Adrenal gland (tissue), 12 donors: ENCODE data around the gene FHIP1B. TPM values are rescaled to one million over a fixed set of nuclear protein-coding genes. Genes with fewer than 3 reads are reported as not detected.

Source experiments
- DNase-seq, 7 donors: peaks; one replicate each; pipeline ENCODE4 v3.0.0-alpha.2; 2019 to 2020
- H3K27ac ChIP-seq, 5 donors: fragments of 200-600 bp; sonication (generic) in 4 of 5; 1 replicate in 3 of 5; 2 replicates in 2 of 5; pipeline versions ENCODE4 v1.5.1 to v1.8.0; 2016 to 2020; ENCODE audit warnings: mild to moderate bottlenecking in 1 of 5
- H3K27me3 ChIP-seq: fragments of 200-600 bp; 2 replicates; pipeline ENCODE4 v1.8.0; 2021
- H3K36me3 ChIP-seq, 2 donors: fragments of 200-600 bp; replicated peaks in 1 of 2; 1 replicate in 1 of 2; 2 replicates in 1 of 2; pipeline versions ENCODE4 v1.5.1 to v1.8.0; 2018 to 2022
- H3K4me1 ChIP-seq, 2 donors: fragments of 200-600 bp; replicated peaks in 1 of 2; 1 replicate in 1 of 2; 2 replicates in 1 of 2; pipeline versions ENCODE4 v1.5.1 to v1.8.0; 2018 to 2021
- H3K4me3 ChIP-seq, 4 donors: fragments of 200-600 bp; sonication (generic) in 3 of 4; one replicate each; pipeline ENCODE4 v1.5.1; 2016 to 2018
- H3K9me3 ChIP-seq, 3 donors: fragments of 200-600 bp; sonication (generic) in 1 of 3; replicated peaks in 1 of 3; 1 replicate in 2 of 3; 2 replicates in 1 of 3; pipeline versions ENCODE4 v1.5.1 to v1.8.0; 2016 to 2021
- POLR2A ChIP-seq, 2 donors: fragments of 450-650 bp; IDR thresholded peaks; one replicate each; pipeline ENCODE4 v1.6.1; 2017; ENCODE audit warnings: antibody characterized with exemption in 2 of 2, mild to moderate bottlenecking in 2 of 2, moderate library complexity in 1 of 2
- WGBS, 4 donors: extraction: QIAGEN DNeasy Blood & Tissue Kit in 2 of 4; methylation state at CpG; one replicate each; pipeline versions ENCODE4 v1.1.5 to v1.1.7; 2013 to 2017; 5-methylcytosine and 5-hydroxymethylcytosine counted together
- intact Hi-C, 2 donors: fragments of 100-400 bp; cut with DNase I; formaldehyde crosslinking; loops; one replicate each; pipeline versions ENCODE4 v1.14.1 to v1.15.0; 2022 to 2023
- polyA plus RNA-seq, 3 donors: library from polyadenylated mRNA; stranded (reverse); fragments of 200-250 nt in 2 of 3; fragments of 350-450 nt in 1 of 3; fragmentation: Illumina TruSeq in 1 of 3; extraction: RNeasy Lipid Tissue Mini Kit (QIAGEN cat#74804) in 1 of 3; gene quantifications; one replicate each; pipeline ENCODE4 v1.2.3, GENCODE V29; 2013 to 2014
- total RNA-seq, 9 donors: library from RNA; depleted of rRNA in 4 of 9; stranded (reverse); fragments of >200 nt in 4 of 9; fragments of 120-200 nt in 1 of 9; fragmentation: NEBNext Ultra II Directional in 1 of 9; extraction: Animal tissue kit (Norgen Biotek cat#: 25700) in 1 of 9; gene quantifications; one replicate each; pipeline versions ENCODE4 v1.1.0 to v1.2.4, GENCODE V29; 2013 to 2023
- TF ChIP-seq, protein P1 (sequence below), 6 experiments: fragments of 450-650 bp in 4 of 6; fragments of 200-600 bp in 2 of 6; sonication (generic) in 1 of 6; IDR thresholded peaks; 1 replicate in 5 of 6; 2 replicates in 1 of 6; pipeline versions ENCODE4 v1.5.1 to v1.8.0; 2016 to 2021; ENCODE audit warnings: antibody characterized with exemption in 6 of 6, mild to moderate bottlenecking in 2 of 6, moderate library complexity in 1 of 6
- donor health status: healthy with polysubstance abuse.
- donor health status: Bipolar disorder and iron deficiency.
- donor health status: DM: yes; HTN: yes; CAD: no.
- donor health status: DM: no; HTN: no; CAD: no.
- donor health status: DM: no; HTN: no; CAD: no.
- donor health status: DM: yes; HTN: yes; CAD: no.

FHIP1B gene
- total and polyA plus RNA-seq, 12 donors = 12.5 to 91.2 (median 34.9) TPM

DNA sequence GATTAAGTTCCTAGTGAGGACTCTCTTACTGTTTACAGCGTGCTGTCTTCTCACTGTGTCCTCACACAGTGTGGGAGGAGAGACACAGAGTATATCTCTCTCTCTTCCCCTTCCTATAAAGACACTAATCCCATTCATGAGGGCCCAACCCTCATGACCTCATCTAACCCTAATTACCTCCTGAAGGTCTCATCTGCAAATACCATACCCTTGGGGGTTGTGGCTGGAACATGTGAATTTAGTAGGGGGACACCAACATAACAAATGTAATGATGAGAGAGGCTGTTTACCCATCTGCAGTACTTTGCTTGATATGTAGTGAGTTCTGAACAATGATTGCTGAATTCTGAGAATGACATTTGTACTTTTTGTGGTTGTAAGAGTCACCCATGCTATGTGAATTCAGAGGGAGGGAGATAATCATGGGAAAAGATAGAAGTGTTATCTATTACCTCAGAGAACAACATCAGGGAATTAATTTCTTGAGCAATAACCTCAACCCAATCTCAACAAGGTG is 40.3 kb downstream of the FHIP1B start:
- no peak for TF ChIP-seq POLR2A (IDR thresholded peaks at IDR 0.05)
- TF ChIP-seq, protein P1, sequence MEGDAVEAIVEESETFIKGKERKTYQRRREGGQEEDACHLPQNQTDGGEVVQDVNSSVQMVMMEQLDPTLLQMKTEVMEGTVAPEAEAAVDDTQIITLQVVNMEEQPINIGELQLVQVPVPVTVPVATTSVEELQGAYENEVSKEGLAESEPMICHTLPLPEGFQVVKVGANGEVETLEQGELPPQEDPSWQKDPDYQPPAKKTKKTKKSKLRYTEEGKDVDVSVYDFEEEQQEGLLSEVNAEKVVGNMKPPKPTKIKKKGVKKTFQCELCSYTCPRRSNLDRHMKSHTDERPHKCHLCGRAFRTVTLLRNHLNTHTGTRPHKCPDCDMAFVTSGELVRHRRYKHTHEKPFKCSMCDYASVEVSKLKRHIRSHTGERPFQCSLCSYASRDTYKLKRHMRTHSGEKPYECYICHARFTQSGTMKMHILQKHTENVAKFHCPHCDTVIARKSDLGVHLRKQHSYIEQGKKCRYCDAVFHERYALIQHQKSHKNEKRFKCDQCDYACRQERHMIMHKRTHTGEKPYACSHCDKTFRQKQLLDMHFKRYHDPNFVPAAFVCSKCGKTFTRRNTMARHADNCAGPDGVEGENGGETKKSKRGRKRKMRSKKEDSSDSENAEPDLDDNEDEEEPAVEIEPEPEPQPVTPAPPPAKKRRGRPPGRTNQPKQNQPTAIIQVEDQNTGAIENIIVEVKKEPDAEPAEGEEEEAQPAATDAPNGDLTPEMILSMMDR (IDR thresholded peaks at IDR 0.05) = no peak
- DNase-seq = no peak
- Histone ChIP-seq H3K4me1 (no peaks in the 10 kb centered on the region), H3K27ac (no peak overlapping the region), H3K9me3 (no peaks in the 10 kb centered on the region), H3K4me3 (no peak overlapping the region), H3K27me3 (no peaks in the 10 kb centered on the region), H3K36me3 (no peaks in the 10 kb centered on the region)
- intact Hi-C loops = no loop called here
- WGBS, 4 donors = 67 to 90% (median 80%) methylated on average over 1 of the region's 1 CpG

DNA sequence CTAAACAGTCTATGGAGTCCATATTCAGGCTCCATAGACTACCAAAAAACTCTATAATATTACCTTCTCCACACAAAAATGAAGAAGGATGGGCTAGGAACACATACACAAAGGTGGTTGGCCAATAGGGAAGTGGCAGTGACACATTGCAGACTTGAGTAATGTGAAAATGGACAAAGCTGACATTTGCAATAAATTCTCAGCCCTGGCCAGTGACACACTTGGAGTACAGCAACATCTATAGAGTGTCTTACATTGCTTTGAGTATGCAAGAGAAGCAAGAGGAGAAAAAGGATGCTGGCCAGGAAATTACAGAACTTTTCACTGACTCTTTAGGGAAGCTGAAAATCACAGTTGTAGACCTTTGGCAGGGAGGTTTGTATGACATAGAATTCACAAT is 42.7 kb downstream of the FHIP1B start:
- intact Hi-C loops = no loop called here
- no peak for DNase-seq
- TF ChIP-seq POLR2A (IDR thresholded peaks at IDR 0.05) = no peak
- TF ChIP-seq, protein P1 (IDR thresholded peaks at IDR 0.05) = no peak
- no peak overlapping the region for H3K4me3 ChIP-seq
- no peaks in the 10 kb centered on the region for H3K4me1 ChIP-seq
- H3K27ac ChIP-seq = no peak overlapping the region
- no peaks in the 10 kb centered on the region for H3K27me3 ChIP-seq
- H3K9me3 ChIP-seq = no peaks in the 10 kb centered on the region
- no peaks in the 10 kb centered on the region for H3K36me3 ChIP-seq

DNA sequence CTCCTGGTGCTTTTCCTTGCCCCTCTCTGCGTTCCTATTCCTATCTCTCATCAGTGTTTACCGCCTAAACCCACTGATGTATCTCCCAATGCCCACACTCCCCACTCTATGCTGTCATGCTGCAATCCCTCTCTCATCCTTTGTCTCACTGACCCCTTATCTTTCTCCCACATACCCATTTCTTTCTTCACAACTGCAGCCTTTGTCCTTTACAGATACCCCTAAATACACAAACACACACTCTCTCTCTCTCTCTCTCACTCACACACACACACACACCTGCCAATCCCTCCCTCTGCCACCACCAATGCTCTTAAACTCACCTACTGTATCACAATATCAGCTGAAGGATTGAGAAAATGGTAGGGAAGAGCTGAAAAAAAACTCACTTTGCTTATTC is 59.0 kb downstream of the FHIP1B start:
- no peak overlapping the region for H3K4me3 ChIP-seq
- H3K9me3 ChIP-seq = no peaks in the 10 kb centered on the region
- H3K4me1 ChIP-seq = no peaks in the 10 kb centered on the region
- TF ChIP-seq POLR2A (IDR thresholded peaks at IDR 0.05) = no peak
- H3K27ac ChIP-seq = no peak overlapping the region
- H3K36me3 ChIP-seq = no peaks in the 10 kb centered on the region
- WGBS, 4 donors = 52 to 73% (median 62%) methylated on average over 2 of the region's 2 CpGs
- DNase-seq = no peak
- intact Hi-C loops = no loop called here
- no peaks in the 10 kb centered on the region for H3K27me3 ChIP-seq

- intact Hi-C loops = no loop called here
- no peak within 1 kb of the TSS for H3K4me3 ChIP-seq
- WGBS, 4 donors = 54 to 79% (median 67%) methylated on average over 1 of the region's 1 CpG
Observed at GRCh38 chr11:6170226-6170625, 64.2 kb downstream of the FHIP1B start, which contains the start of gene OR52B2. Gene OR52B2 (minus strand): TSS chr11:6170326. CDS start chr11:6170326, 0 bp downstream.

More at GRCh38 chr11:6170226-6170625, 64.2 kb downstream of the FHIP1B start, which contains the start of gene OR52B2:
- Histone ChIP-seq H3K27me3 (no peaks in the 10 kb centered on the region), H3K36me3 (no peaks in the 10 kb centered on the region), H3K27ac (no peak within 1 kb of the TSS), H3K9me3 (no peaks in the 10 kb centered on the region), H3K4me1 (no peaks in the 10 kb centered on the region)
- TF ChIP-seq POLR2A (IDR thresholded peaks at IDR 0.05) = no peak
- TF ChIP-seq, protein P1 (IDR thresholded peaks at IDR 0.05) = no peak
- no peak for DNase-seq

Other genes with a start within 250 kb of the FHIP1B start
- gene OR52L1, start 247.7 kb downstream of the FHIP1B start, total RNA-seq = under 1 TPM in 1 of 9 donors, not detected in 8; 0.61 TPM
- not detected for gene OR52L1, start 247.7 kb downstream of the FHIP1B start, polyA plus RNA-seq
- gene OR56A4, start 227.7 kb downstream of the FHIP1B start, total RNA-seq = under 1 TPM in 1 of 9 donors, not detected in 8; under 0.01 TPM
- gene OR56A4, start 227.7 kb downstream of the FHIP1B start, polyA plus RNA-seq = not detected
- under 1 TPM in 1 of 9 donors, not detected in 8; 0.06 TPM for gene OR56A1, start 203.9 kb downstream of the FHIP1B start, total RNA-seq
- gene OR56A1, start 203.9 kb downstream of the FHIP1B start, polyA plus RNA-seq = not detected
- gene OR56B4, start 127.0 kb downstream of the FHIP1B start, total RNA-seq = not detected
- gene OR56B4, start 127.0 kb downstream of the FHIP1B start, polyA plus RNA-seq = not detected
- gene OR52B2, start 64.3 kb downstream of the FHIP1B start, total RNA-seq = under 1 TPM in 1 of 9 donors, not detected in 8; 0.11 TPM
- gene OR52B2, start 64.3 kb downstream of the FHIP1B start, polyA plus RNA-seq = not detected
- not detected for gene OR52W1, start 35.4 kb downstream of the FHIP1B start, total RNA-seq
- gene OR52W1, start 35.4 kb downstream of the FHIP1B start, polyA plus RNA-seq = not detected
- not detected for gene C11orf42, start 29.1 kb downstream of the FHIP1B start, total RNA-seq
- gene C11orf42, start 29.1 kb downstream of the FHIP1B start, polyA plus RNA-seq = not detected
- gene CNGA4, start 4.5 kb upstream of the FHIP1B start, total RNA-seq = 1 to 10 TPM in 1 of 9 donors, under 1 TPM in 4, not detected in 4; 0.06 to 1.5 (median 0.39) TPM
- gene CNGA4, start 4.5 kb upstream of the FHIP1B start, polyA plus RNA-seq = under 1 TPM; 0.11 to 0.32 (median 0.20) TPM
- gene CCKBR, start 25.2 kb upstream of the FHIP1B start, total RNA-seq = under 1 TPM in 4 of 9 donors, not detected in 5; 0.11 to 0.72 (median 0.59) TPM
- under 1 TPM; 0.07 to 0.22 (median 0.08) TPM for gene CCKBR, start 25.2 kb upstream of the FHIP1B start, polyA plus RNA-seq
- gene CAVIN3, start 85.9 kb upstream of the FHIP1B start, total RNA-seq = 100 to 1,000 TPM in 2 of 9 donors, 10 to 100 TPM in 7; 17.8 to 110 (median 48.5) TPM
- 100 to 1,000 TPM in 1 of 3 donors, 10 to 100 TPM in 1, 1 to 10 TPM in 1; 8.4 to 126 (median 70.0) TPM for gene CAVIN3, start 85.9 kb upstream of the FHIP1B start, polyA plus RNA-seq
- 10 to 100 TPM; 35.8 to 85.0 (median 67.4) TPM for gene SMPD1, start 155.8 kb upstream of the FHIP1B start, total RNA-seq
- gene SMPD1, start 155.8 kb upstream of the FHIP1B start, polyA plus RNA-seq = 10 to 100 TPM; 44.6 to 51.7 (median 44.8) TPM
- gene APBB1, start 184.5 kb upstream of the FHIP1B start, total RNA-seq = 10 to 100 TPM; 27.2 to 65.2 (median 48.7) TPM
- gene APBB1, start 184.5 kb upstream of the FHIP1B start, polyA plus RNA-seq = 10 to 100 TPM; 37.6 to 72.4 (median 53.1) TPM
- 10 to 100 TPM in 1 of 9 donors, 1 to 10 TPM in 7, under 1 TPM in 1; 0.26 to 25.2 (median 1.7) TPM for gene HPX, start 206.4 kb upstream of the FHIP1B start, total RNA-seq
- 1 to 10 TPM; 1.5 to 1.8 (median 1.8) TPM for gene HPX, start 206.4 kb upstream of the FHIP1B start, polyA plus RNA-seq
- gene TRIM3, start 239.3 kb upstream of the FHIP1B start, total RNA-seq = 10 to 100 TPM in 4 of 9 donors, 1 to 10 TPM in 5; 6.6 to 20.6 (median 9.8) TPM
- 10 to 100 TPM in 2 of 3 donors, 1 to 10 TPM in 1; 6.7 to 23.8 (median 16.8) TPM for gene TRIM3, start 239.3 kb upstream of the FHIP1B start, polyA plus RNA-seq
- 100 to 1,000 TPM in 1 of 9 donors, 10 to 100 TPM in 8; 47.4 to 108 (median 61.6) TPM for gene ARFIP2, start 246.7 kb upstream of the FHIP1B start, total RNA-seq
- gene ARFIP2, start 246.7 kb upstream of the FHIP1B start, polyA plus RNA-seq = 10 to 100 TPM; 51.1 to 65.0 (median 53.1) TPM
- 10 to 100 TPM; 30.3 to 81.9 (median 41.1) TPM for gene TIMM10B, start 246.9 kb upstream of the FHIP1B start, total RNA-seq
- 10 to 100 TPM; 12.1 to 96.9 (median 16.7) TPM for gene TIMM10B, start 246.9 kb upstream of the FHIP1B start, polyA plus RNA-seq